ENCODE results near the gene TMEFF2.

Gene TMEFF2, protein sequence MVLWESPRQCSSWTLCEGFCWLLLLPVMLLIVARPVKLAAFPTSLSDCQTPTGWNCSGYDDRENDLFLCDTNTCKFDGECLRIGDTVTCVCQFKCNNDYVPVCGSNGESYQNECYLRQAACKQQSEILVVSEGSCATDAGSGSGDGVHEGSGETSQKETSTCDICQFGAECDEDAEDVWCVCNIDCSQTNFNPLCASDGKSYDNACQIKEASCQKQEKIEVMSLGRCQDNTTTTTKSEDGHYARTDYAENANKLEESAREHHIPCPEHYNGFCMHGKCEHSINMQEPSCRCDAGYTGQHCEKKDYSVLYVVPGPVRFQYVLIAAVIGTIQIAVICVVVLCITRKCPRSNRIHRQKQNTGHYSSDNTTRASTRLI

DNA sequence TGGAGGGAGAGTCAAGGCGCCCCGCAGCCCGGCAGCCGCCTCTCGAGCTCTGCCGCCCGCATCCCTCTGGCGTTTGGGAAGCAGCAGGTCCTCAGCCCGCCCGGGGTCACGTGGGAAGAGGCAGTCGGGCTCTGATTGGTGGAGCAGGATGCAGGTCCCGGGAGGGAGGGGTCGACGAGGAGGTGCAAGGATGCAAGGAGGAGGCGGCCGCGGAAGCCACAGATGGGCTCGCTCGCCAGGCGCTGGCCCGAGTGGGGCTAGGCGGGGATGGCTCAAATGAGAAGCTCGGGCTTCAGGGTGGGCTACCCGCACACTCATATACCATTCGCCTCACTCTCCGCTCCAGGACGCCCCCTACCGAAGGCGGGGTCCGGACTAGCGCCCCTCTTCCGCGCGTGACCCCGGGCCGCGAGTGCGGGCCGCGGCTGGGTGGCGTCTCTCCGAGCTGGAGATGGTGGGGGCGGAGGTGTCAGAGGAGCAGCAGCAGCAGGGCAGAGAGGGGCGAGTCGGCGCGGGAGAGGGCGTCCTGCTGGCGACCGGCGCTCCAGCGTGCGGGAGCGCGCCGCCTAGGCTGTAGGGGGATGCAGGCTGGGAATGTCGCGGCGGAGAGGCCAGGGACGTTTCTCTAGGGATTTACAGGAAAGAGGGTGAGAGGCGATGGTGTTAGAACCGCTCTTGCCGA is at the start of gene TMEFF2:
Gene TMEFF2 (minus strand): TSS at position 68 of the 682 bp plus-strand sequence. CDS start 409 bp downstream, outside the sequence.
- peak; percentile 98 for DNase-seq

DNA sequence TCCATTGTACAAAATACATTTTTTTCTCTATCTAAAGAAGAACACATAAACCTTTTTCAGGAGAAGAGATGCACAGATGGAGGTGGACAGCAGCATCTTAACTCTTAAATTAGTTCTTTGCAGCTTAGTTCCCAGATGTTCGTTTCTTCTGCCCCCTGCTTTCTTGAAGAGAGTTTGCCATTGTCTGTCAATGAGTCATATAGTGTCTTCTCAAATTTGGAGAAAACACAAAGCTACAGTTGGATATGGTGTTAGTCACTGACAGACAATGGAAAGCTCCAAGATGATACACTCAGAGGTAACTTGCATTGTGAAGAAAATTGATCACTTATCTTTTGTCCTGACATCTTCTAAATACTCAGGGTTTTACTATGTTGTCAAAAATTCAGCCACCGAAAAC is 48.8 kb upstream of the TMEFF2 start:
- DNase-seq: no peak

DNA sequence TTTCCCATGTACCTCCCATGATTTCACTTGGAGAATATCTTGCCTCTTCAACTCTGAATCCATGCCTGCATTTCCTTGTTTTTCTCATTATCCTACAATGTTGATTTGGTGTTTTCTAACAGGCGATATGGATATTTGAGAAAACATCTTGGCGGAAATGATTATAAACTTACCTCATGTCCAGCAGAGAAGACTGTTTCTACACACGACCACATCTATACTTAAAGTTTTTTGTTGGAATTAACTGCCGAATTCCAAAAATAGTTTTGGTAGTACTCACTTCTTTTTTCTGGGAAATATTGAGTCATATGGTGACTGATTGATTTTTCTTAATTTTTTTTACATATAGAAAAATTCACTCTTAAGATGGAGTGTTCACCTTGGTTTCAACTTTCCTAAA is 41.4 kb upstream of the TMEFF2 start:
- no peak for DNase-seq

DNA sequence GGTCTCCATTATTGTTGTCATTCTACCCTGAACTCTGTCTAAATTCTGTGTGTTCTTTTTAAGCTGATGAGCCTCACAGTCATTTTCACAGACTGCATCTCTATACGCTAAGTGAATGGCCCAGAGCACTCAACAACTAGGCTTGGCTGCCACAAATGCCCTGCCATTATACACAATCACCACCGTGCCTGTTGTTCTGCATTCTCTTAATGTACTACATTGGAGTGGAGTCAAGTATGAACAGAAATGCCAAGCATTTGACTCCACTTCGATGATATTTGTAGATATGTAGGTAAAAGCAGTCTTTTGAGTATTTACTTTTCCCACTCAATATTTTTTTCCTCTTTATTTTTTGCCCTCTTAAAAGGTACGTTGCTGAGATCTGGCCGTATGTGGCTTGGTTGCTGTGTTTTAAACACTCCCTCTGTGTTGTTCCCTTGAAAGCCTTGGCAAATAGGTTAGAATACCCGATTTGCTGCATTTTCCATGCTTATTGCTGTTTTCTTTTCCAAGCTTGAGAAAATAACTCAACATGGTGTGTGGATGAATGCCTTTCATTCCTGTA is 36.2 kb upstream of the TMEFF2 start:
- DNase-seq: no peak

DNA sequence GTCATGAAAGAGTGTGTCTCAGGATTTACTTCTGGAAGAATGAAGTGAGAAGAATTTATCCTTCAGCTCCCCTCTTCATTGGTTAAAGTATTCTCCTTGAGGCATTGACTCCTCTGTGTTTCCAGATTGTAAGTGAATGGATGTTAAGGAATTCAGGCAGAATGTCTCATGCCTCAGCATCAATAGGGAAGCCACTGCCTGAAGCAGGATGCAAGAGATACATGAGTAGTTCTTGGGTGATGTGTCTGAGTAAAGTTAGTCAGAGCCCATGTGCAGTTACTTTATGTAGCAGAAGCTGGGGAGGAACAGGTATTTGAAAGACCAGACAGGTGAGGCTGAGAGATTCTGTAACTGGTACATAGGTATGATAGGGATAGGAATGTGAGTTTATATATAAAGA is 34.0 kb upstream of the TMEFF2 start:
- no peak for DNase-seq

DNA sequence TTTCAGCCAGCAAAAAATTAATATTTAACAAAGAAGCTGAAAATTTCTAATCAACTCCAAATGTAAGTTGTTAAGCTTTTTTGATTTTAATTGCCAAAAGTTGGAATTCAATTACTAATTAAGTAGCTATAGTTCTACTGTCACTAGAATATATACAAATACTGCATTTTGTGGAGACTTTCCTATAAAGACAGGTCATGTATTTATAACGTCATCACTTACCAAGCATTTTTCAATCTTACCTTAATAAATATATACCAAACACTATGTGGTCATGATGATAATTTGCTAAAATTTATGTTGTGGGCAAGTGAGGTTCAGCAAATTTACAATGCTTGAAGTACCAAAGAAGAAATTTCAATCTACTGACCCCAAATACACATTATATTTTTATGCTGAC is 24.2 kb upstream of the TMEFF2 start:
- DNase-seq: no peak

DNA sequence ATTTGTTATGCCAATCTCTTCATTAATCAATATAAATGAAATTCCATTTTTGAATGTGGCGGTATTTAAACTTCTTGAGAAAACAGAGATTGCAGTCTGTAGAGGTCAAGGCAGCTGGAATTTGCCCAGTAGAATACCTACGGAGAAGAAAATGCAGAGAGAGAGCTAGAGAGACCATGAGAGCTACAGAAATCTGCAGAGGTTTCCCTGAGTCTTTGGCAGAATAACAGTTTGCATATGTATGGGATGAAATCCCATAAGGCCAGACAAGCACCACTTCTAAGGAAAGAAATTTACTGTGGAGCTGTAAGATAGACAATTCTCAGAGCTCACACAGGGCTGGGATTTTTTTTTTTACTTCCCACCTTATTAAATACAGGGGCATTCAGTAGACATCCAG is 23.6 kb upstream of the TMEFF2 start:
- no peak for DNase-seq

DNA sequence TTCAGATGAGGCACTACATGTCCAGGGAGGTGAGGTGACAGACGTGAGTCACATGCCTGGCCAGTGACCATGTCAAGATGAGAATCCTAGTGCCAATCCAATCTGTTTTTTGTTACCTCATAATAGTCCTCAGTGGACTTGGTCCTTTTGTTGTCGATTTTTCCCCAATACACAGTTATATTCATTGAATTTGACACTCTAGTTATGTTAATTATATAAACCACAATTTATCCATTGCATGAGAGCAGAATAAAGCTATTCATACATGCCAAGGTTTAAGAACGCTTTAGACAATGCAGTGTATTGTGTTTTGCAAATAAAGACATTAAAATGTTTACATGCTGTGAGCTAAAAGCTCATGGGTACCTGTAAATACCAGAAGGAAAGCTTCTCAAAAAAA is 21.6 kb upstream of the TMEFF2 start:
- DNase-seq: no peak

DNA sequence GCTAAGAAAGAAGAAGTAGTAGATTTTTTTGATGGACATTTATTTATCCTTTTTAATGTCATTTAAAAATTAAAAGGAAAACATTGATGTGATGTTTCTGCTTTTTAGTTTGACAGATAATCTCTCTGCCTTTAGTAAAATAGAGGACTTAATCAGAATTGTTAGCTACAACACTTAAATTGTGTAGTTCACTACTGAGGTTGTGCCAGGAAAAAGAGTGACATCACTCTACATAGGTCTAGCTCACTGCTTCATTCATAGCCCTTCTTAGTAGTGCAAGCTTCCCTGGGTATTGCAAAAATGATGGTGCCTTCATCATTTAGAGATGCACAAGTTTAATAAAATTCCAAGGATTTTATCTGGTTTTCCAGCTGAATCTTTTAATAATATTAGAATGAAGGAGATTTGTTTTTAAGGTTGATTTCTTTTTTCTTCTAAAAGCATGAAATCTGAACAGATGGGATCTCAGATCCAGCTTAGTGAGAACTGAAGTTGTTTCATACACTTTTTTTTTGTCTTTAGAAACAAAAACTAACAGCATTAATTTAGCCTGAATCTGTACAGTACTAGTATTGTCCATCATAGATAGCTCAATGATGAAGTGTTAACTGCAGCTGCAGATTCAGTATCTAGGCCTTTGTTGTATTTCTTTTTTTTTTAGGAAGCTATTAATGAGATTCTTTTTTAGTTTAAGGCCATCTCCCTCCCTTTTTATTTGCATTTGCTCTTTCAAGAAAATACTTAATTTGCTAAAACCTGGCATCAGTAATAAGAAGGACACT is 20.6 kb upstream of the TMEFF2 start:
- no peak for DNase-seq

DNA sequence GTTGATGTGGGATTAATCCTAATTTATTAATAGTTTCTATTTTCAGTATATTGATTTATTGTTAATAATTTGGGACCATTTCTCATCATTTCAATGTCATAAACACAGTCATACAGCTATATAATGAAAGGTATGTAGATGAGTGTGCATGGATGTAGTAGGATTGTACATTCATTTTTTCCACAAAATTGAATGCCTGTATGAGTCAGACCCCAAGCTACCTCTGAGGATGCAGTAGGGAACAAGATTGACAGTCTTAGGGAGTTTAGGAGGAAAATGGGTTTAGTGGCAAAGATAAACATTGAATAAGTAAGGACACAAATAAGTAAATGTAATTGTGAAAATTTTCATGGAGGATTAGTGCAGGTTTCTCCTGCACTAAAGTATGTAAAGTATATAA is 14.1 kb upstream of the TMEFF2 start:
- no peak for DNase-seq

DNA sequence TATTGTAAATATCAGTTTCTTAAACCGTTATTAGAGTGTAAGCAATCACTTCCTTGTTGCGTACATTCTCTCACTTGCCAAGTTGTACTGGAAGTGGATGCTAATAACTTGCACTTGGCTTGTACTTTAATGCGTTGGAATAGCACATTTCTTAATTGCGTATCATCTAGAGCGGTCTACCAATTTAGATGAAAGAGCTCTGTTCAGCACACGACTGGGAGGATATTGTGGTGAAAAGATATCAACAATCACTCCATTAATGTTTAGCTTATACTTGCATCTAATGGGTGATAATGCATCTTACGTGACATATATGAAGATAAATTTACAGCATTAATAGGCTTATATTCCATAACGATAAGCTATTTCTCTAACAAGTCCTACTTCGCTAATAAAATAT is 11.7 kb upstream of the TMEFF2 start:
- DNase-seq: no peak

DNA sequence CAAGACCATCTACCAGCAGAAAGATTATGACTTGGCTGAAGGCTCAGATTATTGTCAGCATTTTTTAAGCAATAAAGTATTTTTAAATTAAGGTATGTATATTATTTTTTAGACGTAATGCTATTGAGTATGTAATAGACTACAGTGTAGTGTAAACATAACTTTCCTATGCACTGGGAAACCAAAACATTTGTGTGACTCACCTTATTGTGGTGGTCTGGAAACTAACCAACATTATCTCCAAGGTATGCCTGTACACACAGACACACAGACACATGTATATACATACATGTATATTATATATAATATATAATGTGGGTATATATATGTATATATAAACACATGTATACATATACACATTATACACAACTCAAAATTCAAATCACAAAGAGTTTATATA is 9.1 kb upstream of the TMEFF2 start:
- no peak for DNase-seq

DNA sequence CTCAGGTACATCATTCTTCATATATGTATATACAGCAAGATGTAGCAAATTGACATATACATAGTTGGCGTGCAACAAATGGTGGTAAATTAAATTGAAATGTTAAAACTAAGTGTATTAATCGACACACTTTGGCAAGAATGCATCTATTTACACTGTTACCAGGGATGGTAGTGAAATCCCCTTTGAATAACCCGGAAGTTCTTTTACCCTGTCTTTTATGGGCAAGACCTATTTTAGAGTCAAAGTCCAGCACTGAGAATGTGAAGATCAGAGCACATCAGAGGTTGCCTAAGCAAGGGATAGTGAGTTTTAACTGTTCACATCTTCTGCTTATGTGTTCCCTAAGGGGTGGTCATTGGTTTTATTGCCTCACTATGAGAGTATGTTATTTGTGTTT is 7.6 kb upstream of the TMEFF2 start:
- no peak for DNase-seq

DNA sequence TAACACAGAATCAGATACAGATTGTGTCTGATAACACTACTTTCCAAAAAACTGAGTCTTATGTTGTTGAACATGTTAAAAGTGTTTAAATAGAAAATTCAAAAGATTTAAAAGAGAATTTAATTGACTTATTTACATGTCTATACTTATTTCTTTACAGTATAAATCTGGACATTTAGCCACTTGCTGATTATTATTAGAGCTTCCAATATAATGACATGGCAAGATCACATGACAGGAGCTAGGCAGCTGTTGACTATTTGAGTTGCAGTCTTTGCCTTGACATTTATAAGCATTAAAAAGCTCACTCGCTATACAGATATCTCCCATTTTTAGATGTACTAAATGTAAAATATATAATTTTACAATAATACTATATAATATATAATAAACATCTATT is 6.4 kb upstream of the TMEFF2 start:
- no peak for DNase-seq

DNA sequence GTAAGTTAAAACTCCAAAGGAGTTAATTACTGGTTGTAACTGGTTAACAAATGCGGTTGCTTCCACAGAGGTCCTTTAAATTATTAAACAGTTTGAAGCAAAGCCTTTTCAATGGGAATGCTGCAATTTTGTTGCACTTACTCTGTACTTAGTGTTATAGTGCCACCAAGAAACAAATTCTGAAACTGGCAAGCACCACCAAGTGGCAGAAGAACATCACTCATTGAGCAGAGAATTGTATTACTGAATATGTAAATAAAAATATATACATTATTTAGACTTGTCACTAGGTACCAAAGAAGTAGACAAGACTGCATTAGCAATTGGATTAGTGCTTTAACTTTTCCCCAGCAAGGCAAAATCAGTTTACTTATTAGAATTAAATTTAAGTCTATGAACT is 2.6 kb upstream of the TMEFF2 start:
- DNase-seq: peak; percentile 52

DNA sequence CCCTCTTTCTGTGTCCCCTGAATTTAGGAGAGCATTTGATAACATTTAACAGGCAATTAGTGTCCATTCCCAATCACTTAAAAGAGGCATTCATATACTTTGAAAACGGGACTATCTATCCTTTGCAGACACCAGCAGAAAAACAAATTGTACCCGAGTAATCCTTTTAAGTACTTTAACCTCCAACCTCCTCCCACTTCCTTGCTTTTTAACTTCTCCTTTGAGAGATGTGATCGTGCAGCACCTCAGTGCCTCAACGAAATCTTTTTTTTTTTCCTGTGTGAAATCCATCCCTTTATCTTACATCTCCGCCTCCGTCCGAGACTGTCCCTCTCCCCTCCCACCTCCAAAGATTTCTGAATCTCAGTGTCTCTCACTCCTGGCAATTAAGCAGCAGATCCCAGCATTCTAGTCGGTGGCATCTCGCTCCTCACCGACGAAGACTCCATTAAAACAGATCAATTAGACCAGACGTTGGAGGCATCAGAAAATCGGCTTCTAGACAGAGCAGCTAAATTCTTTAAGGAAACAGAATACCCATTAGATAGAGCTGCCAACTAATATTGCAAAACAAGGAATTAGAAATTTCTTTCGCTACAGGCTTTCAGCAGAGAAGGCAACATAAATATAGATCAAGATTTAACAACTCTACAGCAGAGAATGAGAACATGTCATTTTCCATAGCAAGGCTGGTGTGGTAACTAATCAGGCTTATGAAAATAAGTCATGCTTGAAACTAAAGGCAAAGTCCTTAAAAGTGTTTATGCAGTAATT is 1.9 kb upstream of the TMEFF2 start:
- DNase-seq: peak; percentile 79

DNA sequence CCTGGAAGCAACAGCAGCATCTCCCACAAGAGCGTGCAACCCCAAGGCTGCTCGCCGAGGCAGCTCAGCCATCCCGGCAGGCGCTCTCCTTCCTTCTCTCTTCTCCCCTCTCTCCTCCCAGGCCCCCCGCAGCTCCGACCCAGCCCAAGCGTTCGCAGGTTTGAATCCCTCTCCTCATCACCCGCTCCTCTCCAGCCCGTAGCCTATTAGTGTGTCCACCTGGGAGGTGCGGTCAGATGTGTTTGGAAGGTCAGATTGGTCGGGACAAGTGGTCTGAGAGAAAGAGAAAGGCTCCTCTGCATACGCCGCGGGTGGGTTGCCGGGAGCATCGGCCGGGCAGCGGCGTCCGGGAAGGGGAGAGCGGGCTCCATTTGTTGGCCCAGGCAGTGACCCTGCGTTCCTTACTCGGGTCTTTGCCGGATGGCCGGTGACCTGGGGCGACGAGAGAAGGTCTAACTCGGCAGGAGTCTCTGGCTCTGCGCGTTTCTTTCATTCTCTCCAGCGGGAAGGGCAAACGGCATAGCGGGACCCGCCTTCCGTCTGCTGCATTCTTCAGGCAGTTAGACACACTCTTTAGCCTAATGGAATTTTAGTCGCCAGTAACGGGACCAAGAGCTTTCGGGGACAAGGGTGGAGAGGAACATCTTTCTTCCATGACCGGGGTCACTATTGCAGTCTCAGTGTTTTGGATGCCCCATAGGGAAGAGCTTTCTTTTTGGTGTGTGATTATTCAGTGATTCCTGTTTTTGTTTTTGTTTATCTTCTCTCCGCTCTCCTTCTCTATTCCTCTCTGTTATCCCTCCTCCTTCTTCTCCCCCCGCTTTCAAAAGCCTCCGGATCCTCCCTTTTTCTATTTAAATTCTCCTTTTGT is 1.1 kb upstream of the TMEFF2 start:
- DNase-seq: peak; percentile 88

DNA sequence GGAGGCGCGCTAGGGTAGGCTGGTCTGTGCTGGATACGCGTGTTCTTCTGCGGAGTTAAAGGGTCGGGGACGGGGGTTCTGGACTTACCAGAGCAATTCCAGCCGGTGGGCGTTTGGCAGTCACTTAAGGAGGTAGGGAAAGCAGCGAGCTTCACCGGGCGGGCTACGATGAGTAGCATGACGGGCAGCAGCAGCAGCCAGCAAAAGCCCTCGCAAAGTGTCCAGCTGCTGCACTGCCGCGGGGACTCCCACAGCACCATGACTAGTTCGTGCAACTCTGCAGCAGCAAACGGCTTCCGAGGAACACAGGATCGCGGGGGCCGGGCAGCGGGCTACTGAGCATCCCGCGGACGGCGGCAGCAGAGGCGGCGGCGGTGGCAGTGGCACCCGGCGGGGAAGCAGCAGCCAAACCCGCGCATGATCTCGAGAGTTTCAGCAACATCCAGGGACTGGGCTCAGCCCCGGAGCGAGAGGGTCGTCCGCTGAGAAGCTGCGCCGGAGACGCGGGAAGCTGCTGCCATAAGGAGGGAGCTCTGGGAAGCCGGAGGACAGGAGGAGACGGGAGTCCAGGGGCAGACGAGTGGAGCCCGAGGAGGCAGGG is 368 bp downstream of the TMEFF2 start:
- DNase-seq: no peak

DNA sequence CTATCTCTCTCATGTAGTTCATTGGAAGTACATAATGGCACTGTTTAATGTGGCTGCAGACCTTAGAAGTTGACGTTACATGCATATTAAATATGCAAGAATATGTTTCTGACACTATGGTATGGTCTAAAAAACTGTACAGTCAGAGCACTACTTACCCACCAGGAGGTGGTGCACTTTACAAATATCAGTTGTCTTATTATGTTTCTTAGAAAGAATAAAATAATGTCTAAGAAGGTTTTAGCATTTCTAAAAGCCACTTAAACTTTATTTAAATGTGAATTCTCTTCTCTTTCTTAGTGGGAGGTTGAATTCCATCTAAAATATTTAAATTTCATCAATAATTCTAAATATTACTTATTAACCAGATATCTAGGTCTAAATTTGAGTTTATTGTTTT is 4.3 kb downstream of the TMEFF2 start:
- DNase-seq: peak; percentile 43

DNA sequence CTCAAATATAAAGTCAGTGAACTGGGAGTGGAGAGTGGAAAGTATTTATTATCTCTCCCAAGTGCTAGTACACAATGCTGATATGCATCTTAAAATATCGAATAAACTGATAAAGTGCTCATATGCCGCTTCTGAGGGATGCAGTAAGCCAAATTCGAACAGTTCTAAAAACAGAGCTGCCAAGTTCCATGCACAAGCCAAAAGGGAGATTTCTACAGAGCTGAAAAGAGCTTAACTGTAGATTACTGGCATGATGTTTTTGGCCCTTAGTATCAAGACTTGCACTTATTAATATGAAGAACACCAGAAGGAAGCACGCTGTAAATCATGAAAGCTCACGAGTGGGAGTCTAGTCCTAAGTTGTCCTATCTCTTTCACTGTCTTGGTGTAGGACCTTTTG is 7.9 kb downstream of the TMEFF2 start:
- no peak for DNase-seq

DNA sequence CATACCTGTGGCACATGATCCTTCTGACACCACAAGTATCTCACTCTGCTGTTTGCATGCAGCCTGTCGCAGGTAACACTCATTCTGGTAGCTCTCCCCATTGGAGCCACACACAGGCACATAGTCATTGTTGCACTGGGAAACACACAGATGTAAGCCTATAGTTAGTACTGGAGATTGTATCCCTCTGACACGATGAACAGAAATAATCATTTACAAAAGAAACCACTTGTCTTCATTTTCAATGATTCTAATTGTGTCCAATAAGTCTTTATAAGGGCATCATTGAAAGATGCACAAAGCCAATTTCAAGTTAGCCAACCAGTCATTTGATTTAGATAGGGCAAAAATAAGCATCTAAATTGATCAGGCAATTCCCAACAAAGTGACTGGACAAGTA is 10.4 kb downstream of the TMEFF2 start:
- DNase-seq: no peak
